ENCODE data around the gene ZBTB21.

- no peak for TF ChIP-seq YY1 (IDR thresholded peaks at IDR 0.05; ENCODE audit: insufficient read depth, insufficient read length)
- no peak for TF ChIP-seq ZNF274 (IDR thresholded peaks at IDR 0.05; ENCODE audit: low read depth, low read length)
Observed at GRCh38 chr21:42030311-42030710, 20.2 kb upstream of the ZBTB21 start.
